Parietal lobe (tissue), 2 donors: ENCODE results near the gene TUBA1A. TPM values are rescaled to one million over a fixed set of nuclear protein-coding genes. Genes with fewer than 3 reads are reported as not detected.

ENCODE experiments used
- small RNA-seq: library from RNA; depleted of rRNA; stranded (forward); fragments of <200 nt; gene quantifications from one replicate; pipeline ENCODE3, GENCODE V24; 2014; ENCODE audit warnings: low replicate concordance
- total RNA-seq: library from RNA; depleted of rRNA; stranded (reverse); fragments of >200 nt; gene quantifications from one replicate; pipeline ENCODE4 v1.2.3, GENCODE V29; 2014

The TUBA1A gene
- 9,192 TPM for total RNA-seq

GRCh38 chr12:49188916-49189367 lies at the start of gene TUBA1A:
TSS of gene TUBA1A (minus strand) at chr12:49189080. CDS start at chr12:49188979, 101 bp downstream.

Small RNAs within 50 kb of the gene (small RNA-seq; reads per million reads assigned to genes)
- gene RF00017 = not detected

Other genes with a start within 250 kb of the TUBA1A start
- 71.4 TPM for gene ARF3, start 231.6 kb downstream of the TUBA1A start, total RNA-seq
- 3.4 TPM for gene WNT10B, start 217.3 kb downstream of the TUBA1A start, total RNA-seq
- gene WNT1, start 210.8 kb downstream of the TUBA1A start, total RNA-seq = not detected
- gene DDN, start 189.7 kb downstream of the TUBA1A start, total RNA-seq = 5.3 TPM
- 26.3 TPM for gene PRKAG1, start 170.3 kb downstream of the TUBA1A start, total RNA-seq
- gene KMT2D, start 128.3 kb downstream of the TUBA1A start, total RNA-seq = 57.6 TPM
- gene RHEBL1, start 119.1 kb downstream of the TUBA1A start, total RNA-seq = 0.63 TPM
- 0.31 TPM for gene DHH, start 94.3 kb downstream of the TUBA1A start, total RNA-seq
- 154 TPM for gene LMBR1L, start 78.2 kb downstream of the TUBA1A start, total RNA-seq
- 1,288 TPM for gene TUBA1B, start 57.7 kb downstream of the TUBA1A start, total RNA-seq
- gene TUBA1C, start 76.0 kb upstream of the TUBA1A start, total RNA-seq = 35.7 TPM
- gene PRPH, start 106.1 kb upstream of the TUBA1A start, total RNA-seq = 2.2 TPM
- gene TROAP, start 134.2 kb upstream of the TUBA1A start, total RNA-seq = 2.8 TPM
- not detected for gene C1QL4, start 148.1 kb upstream of the TUBA1A start, total RNA-seq
- not detected for gene DNAJC22, start 157.8 kb upstream of the TUBA1A start, total RNA-seq
- gene SPATS2, start 178.4 kb upstream of the TUBA1A start, total RNA-seq = 59.2 TPM